ENCODE measurements around the gene TRIOBP.

Gene TRIOBP

GRCh38 chr22:37659066-37659896 is 37.6 kb upstream of the TRIOBP start:
- no peaks in the 10 kb centered on the region for H3K27me3 Mint-ChIP-seq
- H3K9me3 Mint-ChIP-seq: no peaks in the 10 kb centered on the region
- ATAC-seq (replicated peaks; ENCODE audit: extremely low read depth, poor library complexity, severe bottlenecking) (no peak), DNase-seq (ENCODE audit: low spot score in 2 of 2) (no peak)
- peak overlapping the region; percentile 76 for H3K4me3 Mint-ChIP-seq
- peaks cover 15% of the 10 kb centered on the region for H3K36me3 Mint-ChIP-seq (ENCODE audit: insufficient read depth)
- no peak overlapping the region for H3K27ac Mint-ChIP-seq (ENCODE audit: low read depth)
- peaks cover 41% of the 10 kb centered on the region for H3K4me1 Mint-ChIP-seq

DNA sequence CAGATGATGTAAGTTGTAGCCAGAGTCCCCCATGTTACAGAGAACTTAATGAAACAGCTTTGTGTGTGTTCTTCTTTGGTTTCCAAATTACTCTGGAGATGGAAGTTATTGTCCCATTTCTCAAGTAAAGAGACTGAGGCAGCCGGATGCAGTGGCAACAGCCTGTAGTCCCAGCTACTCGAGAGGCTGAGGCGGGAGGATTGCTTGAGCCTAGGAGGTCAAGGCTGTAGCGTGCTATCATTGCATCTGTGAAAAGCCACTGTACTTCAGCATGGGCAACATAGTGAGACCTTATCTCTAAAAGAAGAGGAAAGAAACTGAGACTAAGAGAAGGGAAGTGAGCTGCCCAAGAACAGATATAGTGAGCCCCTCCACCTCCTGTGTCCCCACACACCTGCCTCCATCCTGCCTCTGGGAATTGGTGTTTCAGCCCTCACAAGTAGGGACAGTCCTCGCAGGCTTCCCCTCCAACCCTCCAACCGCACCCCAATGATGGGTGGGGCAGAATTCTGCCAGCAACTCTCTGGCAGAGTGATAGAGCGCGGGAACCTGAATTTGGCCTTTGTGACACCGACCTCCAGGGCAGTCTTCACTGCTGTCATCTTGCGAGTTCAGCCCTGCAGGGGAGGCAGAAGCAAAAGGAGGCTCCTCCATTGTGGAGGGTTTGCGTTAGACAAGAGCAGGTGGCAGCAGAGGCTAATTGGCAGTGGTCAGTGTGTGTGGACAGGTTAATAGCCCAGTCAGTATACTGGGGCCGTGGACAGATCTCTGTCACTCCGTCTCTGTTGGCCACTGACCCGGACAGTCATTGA is 36.7 kb upstream of the TRIOBP start:
- Mint-ChIP-seq H3K36me3 (ENCODE audit: insufficient read depth) (peaks cover 12% of the 10 kb centered on the region), H3K27ac (ENCODE audit: low read depth) (peak overlapping the region; percentile 46)

DNA sequence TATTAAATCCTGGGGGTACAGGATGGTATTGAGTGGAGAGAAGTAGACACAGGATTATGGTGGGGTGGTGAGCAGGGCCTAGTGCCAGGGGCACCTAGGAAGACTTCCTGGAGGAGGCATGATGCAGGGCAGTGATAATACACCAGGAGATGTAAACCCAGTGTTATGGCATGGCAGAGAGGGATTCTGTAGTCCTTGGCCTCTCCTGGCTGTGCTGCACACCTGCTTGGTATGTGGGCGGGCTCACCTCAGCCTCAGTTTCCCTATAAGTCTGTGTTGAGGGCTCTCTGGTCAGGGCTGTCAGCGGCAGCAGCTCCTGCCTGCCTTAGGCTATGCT is 36.2 kb upstream of the TRIOBP start:
- ATAC-seq (replicated peaks; ENCODE audit: extremely low read depth, poor library complexity, severe bottlenecking) (no peak), DNase-seq (ENCODE audit: low spot score in 2 of 2) (no peak)
- peak overlapping the region; percentile 76 for H3K4me3 Mint-ChIP-seq
- H3K9me3 Mint-ChIP-seq: no peaks in the 10 kb centered on the region
- H3K4me1 Mint-ChIP-seq: peaks cover 41% of the 10 kb centered on the region
- H3K27ac Mint-ChIP-seq (ENCODE audit: low read depth): peak overlapping the region; percentile 46
- H3K27me3 Mint-ChIP-seq: no peaks in the 10 kb centered on the region
- peaks cover 12% of the 10 kb centered on the region for H3K36me3 Mint-ChIP-seq (ENCODE audit: insufficient read depth)

More for the DNA sequence above, 36.7 kb upstream of the TRIOBP start:
- Mint-ChIP-seq H3K9me3 (no peaks in the 10 kb centered on the region), H3K4me3 (peak overlapping the region; percentile 76), H3K4me1 (peaks cover 41% of the 10 kb centered on the region), H3K27me3 (no peaks in the 10 kb centered on the region)
- DNase-seq (ENCODE audit: low spot score in 2 of 2) (no peak), ATAC-seq (replicated peaks; ENCODE audit: extremely low read depth, poor library complexity, severe bottlenecking) (no peak)

- Mint-ChIP-seq H3K4me1 (peaks cover 41% of the 10 kb centered on the region), H3K27ac (ENCODE audit: low read depth) (no peak overlapping the region), H3K9me3 (no peaks in the 10 kb centered on the region), H3K27me3 (no peaks in the 10 kb centered on the region), H3K4me3 (peak overlapping the region; percentile 11), H3K36me3 (ENCODE audit: insufficient read depth) (peaks cover 10% of the 10 kb centered on the region)
- no peak for DNase-seq (ENCODE audit: low spot score in 2 of 2)
- ATAC-seq (replicated peaks; ENCODE audit: extremely low read depth, poor library complexity, severe bottlenecking): no peak
Observed at GRCh38 chr22:37661160-37661924, 35.5 kb upstream of the TRIOBP start.

DNA sequence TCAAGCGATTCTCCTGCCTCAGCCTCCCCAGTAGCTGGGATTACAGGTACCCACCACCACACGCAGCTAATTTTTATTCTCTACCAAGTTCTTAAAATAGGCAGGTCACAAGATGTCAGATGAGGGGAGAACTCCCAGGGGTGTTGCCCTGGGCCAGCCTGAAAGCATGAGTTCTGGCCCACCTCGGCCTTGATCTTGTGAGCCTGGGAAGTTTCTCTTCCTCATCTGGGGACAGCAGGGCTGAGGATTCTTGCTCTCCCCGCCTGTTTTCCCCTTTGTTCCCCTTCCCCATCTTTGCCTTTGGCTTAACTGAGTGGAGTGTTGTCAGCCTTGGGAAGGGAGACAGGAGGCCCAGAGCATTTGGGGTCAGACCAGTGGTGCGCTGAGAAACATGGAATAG is 34.8 kb upstream of the TRIOBP start:
- Mint-ChIP-seq H3K27ac (ENCODE audit: low read depth) (no peak overlapping the region), H3K27me3 (no peaks in the 10 kb centered on the region), H3K36me3 (ENCODE audit: insufficient read depth) (peaks cover 7% of the 10 kb centered on the region), H3K9me3 (no peaks in the 10 kb centered on the region), H3K4me3 (no peak overlapping the region), H3K4me1 (peaks cover 41% of the 10 kb centered on the region)
- DNase-seq (ENCODE audit: low spot score in 2 of 2): no peak
- ATAC-seq (replicated peaks; ENCODE audit: extremely low read depth, poor library complexity, severe bottlenecking): no peak

GRCh38 chr22:37663521-37664140 is 33.2 kb upstream of the TRIOBP start:
- Mint-ChIP-seq H3K27ac (ENCODE audit: low read depth) (no peak overlapping the region), H3K4me3 (no peak overlapping the region), H3K4me1 (peaks cover 34% of the 10 kb centered on the region), H3K36me3 (ENCODE audit: insufficient read depth) (peaks cover 2% of the 10 kb centered on the region), H3K9me3 (no peaks in the 10 kb centered on the region), H3K27me3 (no peaks in the 10 kb centered on the region)
- ATAC-seq (replicated peaks; ENCODE audit: extremely low read depth, poor library complexity, severe bottlenecking) (no peak), DNase-seq (ENCODE audit: low spot score in 2 of 2) (no peak)

GRCh38 chr22:37664249-37665101 is 32.4 kb upstream of the TRIOBP start:
- DNase-seq (ENCODE audit: low spot score in 2 of 2): no peak
- peaks cover 29% of the 10 kb centered on the region for H3K4me1 Mint-ChIP-seq
- no peak overlapping the region for H3K27ac Mint-ChIP-seq (ENCODE audit: low read depth)
- no peak overlapping the region for H3K4me3 Mint-ChIP-seq
- no peaks in the 10 kb centered on the region for H3K27me3 Mint-ChIP-seq
- H3K36me3 Mint-ChIP-seq (ENCODE audit: insufficient read depth): peaks cover 2% of the 10 kb centered on the region
- ATAC-seq (replicated peaks; ENCODE audit: extremely low read depth, poor library complexity, severe bottlenecking): no peak
- H3K9me3 Mint-ChIP-seq: no peaks in the 10 kb centered on the region

DNA sequence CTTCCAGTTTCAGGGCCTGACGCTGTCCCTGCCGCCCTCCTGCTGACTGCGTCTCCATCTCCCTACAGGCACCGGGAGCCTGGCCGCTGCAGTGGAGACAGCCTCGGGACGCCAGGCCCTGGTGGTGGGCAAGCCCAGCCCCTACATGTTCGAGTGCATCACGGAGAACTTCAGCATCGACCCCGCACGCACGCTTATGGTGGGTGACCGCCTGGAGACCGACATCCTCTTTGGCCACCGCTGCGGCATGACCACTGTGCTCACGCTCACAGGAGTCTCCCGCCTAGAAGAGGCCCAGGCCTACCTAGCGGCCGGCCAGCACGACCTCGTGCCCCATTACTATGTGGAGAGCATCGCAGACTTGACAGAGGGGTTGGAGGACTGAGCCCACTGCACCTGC is 31.4 kb upstream of the TRIOBP start:
- Mint-ChIP-seq H3K27me3 (no peaks in the 10 kb centered on the region), H3K27ac (ENCODE audit: low read depth) (no peak overlapping the region), H3K36me3 (ENCODE audit: insufficient read depth) (peaks cover 2% of the 10 kb centered on the region), H3K9me3 (no peaks in the 10 kb centered on the region), H3K4me1 (peaks cover 19% of the 10 kb centered on the region), H3K4me3 (no peak overlapping the region)
- no peak for ATAC-seq (replicated peaks; ENCODE audit: extremely low read depth, poor library complexity, severe bottlenecking)
- DNase-seq (ENCODE audit: low spot score in 2 of 2): no peak

DNA sequence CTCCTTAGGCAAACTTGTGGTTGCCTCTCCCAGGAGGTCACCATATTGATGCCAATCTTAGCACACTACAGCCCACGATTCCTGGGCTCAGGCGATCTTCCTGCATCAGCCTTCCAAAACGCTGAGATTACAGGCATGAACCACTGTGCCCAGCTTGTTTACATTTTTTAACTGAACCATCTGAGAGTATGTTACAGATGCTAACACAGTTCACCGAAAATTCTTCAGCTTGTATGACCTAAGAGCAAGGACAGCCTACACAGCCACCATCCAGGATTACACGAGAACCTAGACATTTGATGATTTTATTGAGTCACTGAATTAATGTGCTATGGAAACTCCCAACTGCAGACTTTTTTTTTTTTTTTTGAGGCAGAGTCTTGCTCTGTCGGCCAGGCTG is 27.3 kb upstream of the TRIOBP start:
- Mint-ChIP-seq H3K27ac (ENCODE audit: low read depth) (no peak overlapping the region), H3K36me3 (ENCODE audit: insufficient read depth) (peaks cover 5% of the 10 kb centered on the region), H3K27me3 (no peaks in the 10 kb centered on the region), H3K9me3 (no peaks in the 10 kb centered on the region), H3K4me3 (no peak overlapping the region), H3K4me1 (peaks cover 17% of the 10 kb centered on the region)
- no peak for ATAC-seq (replicated peaks; ENCODE audit: extremely low read depth, poor library complexity, severe bottlenecking)
- DNase-seq (ENCODE audit: low spot score in 2 of 2): no peak

GRCh38 chr22:37672206-37672919 is 24.5 kb upstream of the TRIOBP start:
- Mint-ChIP-seq H3K27ac (ENCODE audit: low read depth) (no peak overlapping the region), H3K36me3 (ENCODE audit: insufficient read depth) (peaks cover 12% of the 10 kb centered on the region), H3K27me3 (no peaks in the 10 kb centered on the region), H3K4me3 (no peak overlapping the region), H3K4me1 (peaks cover 37% of the 10 kb centered on the region), H3K9me3 (no peaks in the 10 kb centered on the region)
- DNase-seq (ENCODE audit: low spot score in 2 of 2): no peak
- no peak for ATAC-seq (replicated peaks; ENCODE audit: extremely low read depth, poor library complexity, severe bottlenecking)

DNA sequence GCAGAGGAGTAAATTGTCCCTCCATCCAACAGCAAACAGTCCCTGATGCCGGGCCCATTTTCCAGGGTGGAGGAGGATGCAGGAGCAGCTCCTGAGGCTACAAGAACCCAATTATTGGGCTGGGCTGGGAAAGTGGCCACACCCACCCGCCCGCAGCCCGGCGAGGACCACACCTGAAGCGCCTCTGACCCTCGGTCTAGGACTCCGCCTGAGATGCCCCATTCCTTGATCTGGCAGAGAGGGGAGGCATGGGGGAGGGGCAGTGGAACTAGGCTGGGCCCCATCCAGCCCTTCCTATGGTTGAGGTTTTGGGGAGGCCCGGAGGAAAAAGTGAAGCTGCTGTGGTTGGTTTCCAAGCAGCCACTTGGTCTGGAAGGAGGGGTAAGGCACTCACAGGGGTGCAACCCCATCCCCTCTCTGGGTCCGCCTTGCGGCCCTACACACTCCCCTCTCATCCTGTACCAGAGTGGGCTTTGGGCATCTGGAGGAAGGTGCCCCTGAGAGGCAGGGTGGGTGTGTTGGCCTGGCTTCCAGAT is 23.9 kb upstream of the TRIOBP start:
- Mint-ChIP-seq H3K27ac (ENCODE audit: low read depth) (no peak overlapping the region), H3K4me1 (peaks cover 41% of the 10 kb centered on the region), H3K27me3 (no peaks in the 10 kb centered on the region), H3K9me3 (no peaks in the 10 kb centered on the region), H3K36me3 (ENCODE audit: insufficient read depth) (peaks cover 16% of the 10 kb centered on the region), H3K4me3 (no peak overlapping the region)
- DNase-seq (ENCODE audit: low spot score in 2 of 2) (no peak), ATAC-seq (replicated peaks; ENCODE audit: extremely low read depth, poor library complexity, severe bottlenecking) (no peak)

Data from central memory CD8-positive, alpha-beta T cell (primary cell).